LoVo (cell line): ENCODE measurements around the gene SLC39A11.
"Not testable (repeated sequence)": the region's sequence is repeated elsewhere in the genome, so short reads cannot be mapped to it uniquely, and the experiment has no call there.

Experiments used
- DNase-seq: peaks from one replicate; pipeline ENCODE4 v3.0.0-alpha.2; 2016; ENCODE audit warnings: low spot score

Gene SLC39A11

DNA sequence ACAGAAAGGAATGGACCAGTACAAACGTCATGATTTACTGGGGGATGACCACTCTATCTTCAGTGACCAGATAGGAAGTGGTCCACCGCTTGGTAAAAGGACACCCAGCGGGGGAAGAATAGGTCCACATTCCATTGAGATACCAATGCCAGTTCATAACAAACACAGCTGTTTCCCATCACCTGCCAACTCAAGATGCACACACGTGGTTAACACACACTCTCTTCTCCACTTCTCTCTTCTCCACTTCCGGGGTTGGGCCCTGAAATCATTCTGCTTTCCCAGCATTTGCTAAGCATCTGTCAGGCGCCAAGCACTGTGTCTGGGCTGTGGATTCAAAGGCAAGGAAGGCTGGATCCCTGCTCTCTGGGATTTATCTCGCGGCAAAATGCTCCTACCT is 175.5 kb downstream of the SLC39A11 start:
- DNase-seq = no peak

DNA sequence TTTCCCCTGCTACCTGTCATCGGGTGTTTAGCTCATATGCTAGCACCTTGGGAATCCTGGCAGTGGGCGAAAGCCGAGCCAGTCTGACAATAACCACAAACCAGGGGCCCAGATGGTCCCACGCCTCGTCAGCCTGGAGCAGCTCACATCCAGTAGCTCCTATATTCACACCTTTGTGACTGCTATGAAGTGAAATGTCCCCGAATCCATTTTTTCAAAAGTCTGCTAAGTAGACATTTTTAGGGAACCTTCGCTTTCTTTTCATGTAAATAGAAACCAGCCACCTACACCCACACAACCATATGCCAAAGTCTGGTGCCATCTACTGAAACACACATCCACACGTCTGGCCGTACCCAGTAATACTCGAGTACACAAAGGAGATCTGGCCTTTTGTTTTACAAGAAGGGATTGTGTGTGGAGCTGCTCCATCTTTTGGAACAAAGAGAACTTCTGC is 176.8 kb downstream of the SLC39A11 start:
- no peak for DNase-seq

DNA sequence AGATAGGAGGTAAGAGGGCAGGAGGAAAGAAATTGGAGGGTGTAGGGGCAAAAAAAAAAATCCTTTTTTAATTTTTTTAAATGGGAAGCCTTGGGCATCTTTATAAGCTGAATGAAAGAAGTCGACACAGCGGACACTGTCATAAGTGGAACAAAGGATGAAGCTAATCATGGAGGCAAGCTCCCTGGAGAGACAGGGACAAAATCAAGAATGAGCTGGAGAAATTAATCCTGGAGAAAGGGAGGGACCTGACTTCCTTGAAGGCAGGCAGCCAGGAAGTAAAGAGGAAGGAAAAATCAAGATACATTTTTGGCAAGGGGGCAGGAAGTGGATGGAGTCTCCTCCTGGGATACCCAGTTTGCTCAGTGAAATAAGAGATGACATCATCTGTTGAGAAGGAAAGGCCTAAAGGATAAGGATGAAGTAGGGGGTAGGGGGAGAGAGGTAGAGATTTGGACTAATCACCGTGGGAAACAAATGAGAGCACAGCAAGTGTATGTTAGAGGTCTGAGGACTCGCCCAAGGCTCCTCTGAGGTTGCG is 179.3 kb downstream of the SLC39A11 start:
- no peak for DNase-seq

DNA sequence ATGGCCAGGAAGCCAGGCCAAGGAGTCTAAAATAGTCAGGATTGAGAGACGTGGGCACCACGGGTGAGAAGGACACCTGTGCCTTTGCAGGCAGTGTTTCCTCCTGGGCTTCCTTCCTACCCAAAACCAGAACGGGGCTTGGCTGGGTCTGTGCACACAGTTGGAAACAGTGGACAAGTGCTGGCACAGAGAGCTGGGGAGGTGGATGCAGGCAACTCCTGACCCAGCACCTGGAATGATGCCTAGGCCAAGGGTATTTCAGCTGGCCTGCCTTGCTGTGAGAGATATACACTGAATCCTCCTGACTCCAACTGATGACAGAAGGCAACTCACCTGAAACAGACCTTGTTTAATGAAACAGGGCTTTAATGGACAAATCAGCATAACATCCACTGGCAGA is 186.2 kb downstream of the SLC39A11 start:
- DNase-seq = no peak

DNA sequence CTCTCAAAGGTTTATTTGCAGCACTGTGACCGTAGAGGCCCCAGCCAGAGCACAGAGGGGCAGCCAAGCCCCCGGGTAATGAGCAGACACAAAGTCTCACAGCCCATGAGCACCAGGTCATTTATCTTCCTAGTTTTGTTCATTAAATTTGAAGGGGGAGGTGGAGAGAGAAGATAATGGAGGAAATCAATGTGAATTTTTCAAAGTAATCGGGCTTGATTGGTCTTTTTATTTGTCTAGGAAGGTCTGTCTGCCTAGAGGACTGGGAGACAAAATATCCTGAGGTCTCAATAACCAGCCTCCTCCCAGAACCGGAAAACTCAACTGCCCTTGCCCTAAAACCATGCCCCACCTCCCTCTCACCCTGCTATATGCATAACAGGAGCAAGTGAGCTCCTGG is 189.0 kb downstream of the SLC39A11 start:
- no peak for DNase-seq

DNA sequence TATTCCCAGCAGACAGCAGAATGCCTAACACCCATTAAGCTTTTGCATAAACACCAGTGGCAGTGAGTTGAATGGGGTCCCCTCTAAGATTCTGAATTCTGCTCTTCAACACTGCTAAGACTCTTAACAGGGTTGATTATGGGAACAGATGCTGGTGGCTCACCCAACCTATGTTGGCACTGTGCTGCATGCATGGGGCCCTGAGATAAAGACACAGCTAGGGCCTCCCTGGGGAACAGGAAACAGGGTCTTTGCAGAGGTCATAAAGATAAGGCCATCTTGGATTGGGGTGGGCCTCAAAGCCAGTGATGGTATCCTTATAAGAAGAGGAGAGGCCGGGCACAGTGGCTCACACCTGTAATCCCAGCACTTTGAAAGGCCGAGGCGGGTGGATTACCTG is 190.8 kb downstream of the SLC39A11 start:
- DNase-seq = no peak

DNA sequence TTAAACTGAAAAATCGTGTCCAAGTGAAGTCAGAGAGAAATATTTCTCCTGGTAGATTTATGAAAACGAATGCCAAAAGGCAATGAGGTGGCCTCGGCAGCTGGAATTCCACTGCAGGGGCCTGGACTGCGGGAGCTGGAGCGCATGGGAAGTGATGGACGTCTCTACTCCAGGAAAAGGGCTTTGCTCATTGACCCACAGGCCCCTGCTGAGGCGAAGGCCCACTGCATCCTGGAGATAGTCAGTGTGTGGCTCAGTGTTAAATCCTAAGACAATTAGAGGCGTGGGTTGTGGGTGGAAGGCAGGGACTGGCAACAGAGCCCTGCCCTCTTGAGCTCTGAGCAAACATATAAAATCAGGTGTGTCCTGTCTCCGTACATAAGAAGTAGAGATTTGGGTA is 191.4 kb downstream of the SLC39A11 start:
- no peak for DNase-seq

DNA sequence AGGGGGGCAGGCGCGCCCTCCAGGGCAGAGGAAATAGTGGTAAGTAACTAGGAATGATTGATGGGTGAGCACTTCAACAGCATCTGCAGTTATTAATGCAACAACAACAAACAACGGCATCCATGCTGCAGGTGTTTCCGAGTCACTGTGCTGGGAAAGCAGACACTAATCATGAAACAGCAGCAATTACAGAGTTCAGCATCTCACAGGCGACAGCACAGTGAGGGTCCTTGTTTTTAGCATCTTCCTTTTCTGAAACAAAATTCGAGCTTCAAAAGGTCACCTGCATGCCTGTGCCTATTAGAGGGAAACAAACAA is 191.9 kb downstream of the SLC39A11 start:
- DNase-seq = no peak

DNA sequence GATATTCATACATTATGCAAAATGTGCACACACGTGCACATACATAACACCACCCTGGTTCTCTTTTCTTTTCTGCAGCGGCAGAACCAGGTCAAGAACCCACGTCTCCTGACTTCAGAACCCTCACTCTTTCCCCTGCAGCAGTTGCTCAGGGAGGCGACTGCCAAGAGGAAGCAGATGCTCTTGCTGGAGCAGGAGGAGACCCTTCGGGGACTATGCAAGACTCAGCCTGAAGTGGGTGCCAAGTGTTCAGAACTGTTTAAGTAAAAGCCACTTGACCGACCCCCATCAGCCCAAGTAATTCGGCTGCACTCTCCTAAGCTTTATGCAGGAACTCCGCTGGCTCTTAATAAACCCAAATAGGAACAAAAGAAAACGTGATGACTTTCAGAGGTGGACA is 193.8 kb downstream of the SLC39A11 start:
- DNase-seq = no peak

DNA sequence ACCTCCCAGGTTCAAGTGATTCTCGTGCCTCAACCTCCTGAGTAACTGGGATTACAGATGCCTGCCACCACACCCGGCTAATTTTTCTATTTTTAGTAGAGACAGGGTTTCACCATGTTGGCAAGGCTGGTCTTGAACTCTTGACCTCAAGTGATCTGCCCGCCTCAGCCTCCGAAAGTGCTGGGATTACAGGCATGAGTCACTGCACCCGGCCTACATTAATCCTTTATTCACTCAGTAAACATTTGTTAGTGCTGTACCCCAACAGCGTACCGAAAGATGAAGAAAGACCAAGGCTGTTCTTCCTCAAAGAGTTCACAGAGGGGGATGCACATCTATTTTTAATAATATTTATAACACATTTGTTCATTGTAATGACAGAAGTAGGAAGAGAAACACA is 196.2 kb downstream of the SLC39A11 start:
- DNase-seq = not testable (repeated sequence)

DNA sequence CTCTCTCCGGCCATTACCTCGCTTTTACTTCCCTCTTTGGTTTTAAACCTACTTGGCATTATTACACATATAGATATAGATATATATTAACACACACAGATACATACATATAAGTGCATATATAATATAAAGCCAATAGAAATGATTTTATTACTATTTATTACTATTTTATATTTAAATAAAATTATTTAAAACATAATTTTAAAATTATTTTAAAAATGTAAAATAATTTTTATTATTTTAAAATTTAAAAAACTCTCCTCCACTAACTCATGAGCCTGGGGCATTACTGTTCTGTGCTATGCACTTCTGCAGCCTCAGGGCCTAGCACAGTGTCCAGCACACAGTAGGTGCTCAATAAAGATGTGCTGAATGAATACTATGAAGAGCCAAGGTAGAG is 200.9 kb downstream of the SLC39A11 start:
- no peak for DNase-seq

DNA sequence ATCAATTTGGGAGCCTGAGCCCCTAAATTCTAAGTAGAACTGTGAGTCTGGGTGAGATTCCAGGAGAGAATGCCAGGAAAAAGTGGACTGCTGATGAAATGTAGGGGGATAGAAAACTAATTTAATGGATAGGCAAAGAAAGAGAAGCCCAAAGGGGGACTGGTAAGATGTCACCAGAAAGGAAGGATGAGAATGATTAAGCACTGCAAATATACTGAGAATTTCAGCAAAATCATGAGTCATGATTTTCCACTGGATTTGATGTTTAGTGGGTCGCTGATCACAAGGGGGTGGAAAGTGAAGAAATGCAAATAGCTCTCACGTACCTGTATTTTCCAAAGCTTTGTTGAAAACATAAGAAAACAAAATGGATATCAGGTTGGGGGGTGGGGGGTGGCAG is 201.8 kb downstream of the SLC39A11 start:
- no peak for DNase-seq

DNA sequence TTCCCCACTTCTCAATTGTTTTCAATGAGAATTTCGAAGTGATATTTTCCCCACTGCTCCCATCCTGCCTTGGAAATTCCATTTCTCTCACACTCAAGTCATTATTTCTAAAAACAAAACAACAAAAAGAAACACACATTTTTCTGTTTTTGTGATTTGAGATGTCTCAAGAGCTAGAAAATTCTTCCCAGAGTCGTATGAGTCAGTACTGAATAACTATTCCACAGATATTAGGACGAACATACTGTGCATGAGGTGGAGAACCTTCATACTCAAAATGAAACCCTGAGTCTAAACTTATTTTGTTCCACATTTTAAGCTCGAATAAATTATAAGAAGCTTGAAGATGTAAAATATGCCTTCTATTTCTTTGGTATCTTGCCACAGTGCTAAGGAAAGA is 204.6 kb downstream of the SLC39A11 start:
- DNase-seq = no peak

DNA sequence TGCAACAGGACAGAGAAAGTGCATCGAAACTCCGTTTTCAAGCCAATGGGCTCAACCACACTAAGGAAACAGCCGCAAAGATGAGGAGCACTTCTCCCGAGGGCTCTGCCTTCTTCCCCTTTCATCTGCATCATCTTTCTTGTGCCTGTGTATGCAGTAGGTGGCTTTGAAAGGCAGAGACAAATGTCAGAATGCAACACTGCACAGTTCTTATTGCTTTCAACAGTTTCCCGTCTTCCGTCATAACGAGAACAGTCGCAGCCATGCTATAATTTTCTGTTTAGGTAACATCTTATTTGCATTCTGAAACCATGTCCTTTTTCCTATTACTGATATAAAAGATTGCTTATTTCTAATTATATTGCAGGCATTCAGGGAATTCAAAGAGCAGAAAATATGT is 205.2 kb downstream of the SLC39A11 start:
- no peak for DNase-seq

DNA sequence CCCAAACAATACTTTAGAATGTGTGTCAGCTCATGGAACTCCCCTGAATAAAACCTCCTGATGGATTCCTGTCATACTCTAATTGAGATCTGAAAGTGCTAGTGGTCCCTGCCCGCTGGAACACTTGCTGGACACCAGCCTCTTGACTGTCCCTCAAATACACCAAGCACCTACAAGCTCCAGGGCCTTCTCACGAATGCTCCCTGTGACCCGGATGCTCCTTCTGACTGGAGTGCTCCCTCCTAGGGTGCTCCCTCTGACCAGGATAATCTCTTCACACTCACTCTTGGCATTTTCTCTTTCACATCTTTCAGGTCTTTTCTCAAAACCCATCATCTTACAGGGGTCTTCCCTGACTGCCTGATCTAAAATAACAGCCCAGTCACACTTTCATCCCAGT is 205.9 kb downstream of the SLC39A11 start:
- no peak for DNase-seq

DNA sequence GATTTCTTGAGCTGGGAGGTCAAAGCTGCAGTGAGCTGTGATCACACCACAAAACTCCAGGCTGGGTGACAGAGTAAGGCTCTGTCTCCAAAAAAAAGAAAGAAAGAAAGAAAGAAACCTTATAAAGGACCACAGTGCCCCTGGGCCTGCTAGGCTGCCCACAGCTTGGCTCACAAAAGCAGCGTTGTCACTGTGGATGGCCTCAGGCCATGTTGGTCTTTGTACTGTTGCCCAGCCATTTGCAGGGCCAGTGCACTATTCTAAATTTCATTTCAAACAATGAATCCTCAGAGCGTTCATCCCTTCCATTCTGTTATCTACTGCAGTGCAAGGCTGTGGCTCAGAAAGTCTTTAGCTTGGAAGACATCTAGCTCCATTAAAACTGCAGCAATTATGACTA is 208.4 kb downstream of the SLC39A11 start:
- no peak for DNase-seq

DNA sequence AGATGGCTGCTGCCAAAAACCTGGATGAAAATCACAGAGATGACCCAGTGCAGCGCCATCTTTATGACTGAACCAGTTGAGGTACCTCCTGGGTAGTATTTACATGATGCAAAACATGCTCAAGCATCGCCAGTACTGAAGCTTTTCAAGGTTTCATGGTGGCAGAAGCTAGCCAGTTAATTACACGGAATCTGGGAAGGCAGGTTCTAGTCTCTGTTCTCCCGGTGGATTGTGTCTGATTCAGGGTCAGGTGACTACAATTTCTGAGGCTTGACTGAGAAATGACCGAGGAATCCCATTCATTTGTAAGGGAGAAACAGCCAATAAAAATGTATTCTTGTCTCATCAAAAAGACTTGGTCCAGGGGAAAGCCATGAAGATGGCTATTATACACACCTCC is 209.1 kb downstream of the SLC39A11 start:
- DNase-seq = no peak

DNA sequence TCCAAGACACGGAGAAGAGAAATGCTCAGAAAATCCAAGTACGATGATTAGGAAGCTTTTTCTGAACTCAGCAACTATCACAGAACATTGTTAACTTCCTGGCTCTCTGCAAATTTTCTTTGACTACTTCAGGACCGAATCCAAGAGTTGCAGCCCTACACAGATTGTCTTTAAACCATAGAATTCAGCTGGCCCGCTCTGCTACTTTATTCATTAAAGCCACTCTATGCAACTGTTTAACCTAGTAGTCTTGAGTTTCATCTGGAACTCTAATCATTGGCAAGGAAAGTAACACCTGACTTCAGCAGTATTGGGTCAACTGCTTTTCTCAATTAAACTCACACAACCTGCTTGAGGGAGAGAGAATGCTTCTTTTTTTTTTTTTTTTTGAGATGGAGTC is 210.1 kb downstream of the SLC39A11 start:
- no peak for DNase-seq

DNA sequence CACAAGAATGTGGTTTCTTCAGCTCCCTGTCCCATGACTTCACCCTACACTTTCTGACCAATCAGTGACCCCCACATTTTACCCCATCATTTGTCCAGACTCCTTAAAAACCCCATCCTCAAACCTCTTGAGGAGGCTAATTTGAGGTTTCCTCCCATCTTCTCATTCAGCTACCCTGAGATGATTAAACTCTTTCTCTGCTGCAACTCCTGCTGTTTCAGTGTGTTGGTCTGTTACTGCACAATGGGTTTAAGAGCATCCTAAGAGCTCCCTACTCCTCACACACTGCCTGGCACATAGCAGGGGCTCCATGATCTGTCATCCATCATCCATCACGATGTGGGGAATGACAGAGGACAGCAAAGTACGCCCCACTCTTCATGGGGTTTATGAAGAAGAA is 212.6 kb downstream of the SLC39A11 start:
- DNase-seq = no peak

DNA sequence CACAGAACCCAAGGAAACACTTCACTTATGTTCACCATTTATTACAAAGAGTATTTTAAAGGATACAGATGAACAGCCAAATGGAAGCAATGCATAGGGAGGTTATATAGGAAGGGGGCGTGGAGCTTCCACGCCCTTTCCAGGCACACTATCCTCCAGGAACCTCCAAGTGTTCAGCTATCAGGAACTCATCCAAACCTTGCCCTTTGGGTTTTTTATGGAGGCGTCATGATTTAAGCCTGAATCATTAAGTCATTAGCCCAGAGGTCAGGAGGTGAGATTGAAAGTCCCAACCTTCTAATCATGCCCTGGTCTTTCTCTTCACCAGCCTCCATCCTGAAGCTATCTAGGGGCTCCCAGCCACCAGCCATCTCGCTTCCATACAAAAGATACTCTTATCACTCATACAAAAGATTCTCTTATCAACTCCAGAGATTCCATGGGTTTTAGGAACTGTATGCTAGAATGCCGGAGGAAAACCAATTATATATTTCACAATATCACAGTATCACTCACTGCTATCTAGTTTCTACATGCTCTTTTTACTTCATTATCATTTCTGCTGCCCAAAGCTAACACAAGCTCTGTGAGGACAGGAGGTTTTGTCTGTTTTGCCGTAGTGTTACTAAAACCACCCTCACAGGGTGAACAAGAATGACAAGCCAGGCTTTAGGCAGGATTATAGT is 213.4 kb downstream of the SLC39A11 start:
- DNase-seq = no peak

DNA sequence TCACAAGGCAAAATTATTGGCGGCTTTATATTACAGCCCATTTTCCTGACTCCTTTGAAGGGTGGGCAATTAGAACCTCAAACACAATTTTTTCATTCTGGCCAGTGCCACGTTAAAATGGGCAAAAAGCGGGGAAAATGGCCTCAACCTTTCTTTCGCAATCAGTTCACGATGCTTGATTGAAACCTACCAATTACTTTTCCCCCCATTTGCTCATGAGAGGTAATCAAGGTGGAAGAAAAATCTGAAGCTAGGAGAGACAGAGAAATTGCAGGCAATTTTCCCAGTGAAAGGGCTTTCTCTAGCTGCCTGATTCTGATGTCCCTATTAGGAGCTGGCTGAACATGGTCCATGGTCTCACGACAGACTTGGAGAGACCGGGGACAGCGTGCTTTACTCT is 215.1 kb downstream of the SLC39A11 start:
- no peak for DNase-seq

DNA sequence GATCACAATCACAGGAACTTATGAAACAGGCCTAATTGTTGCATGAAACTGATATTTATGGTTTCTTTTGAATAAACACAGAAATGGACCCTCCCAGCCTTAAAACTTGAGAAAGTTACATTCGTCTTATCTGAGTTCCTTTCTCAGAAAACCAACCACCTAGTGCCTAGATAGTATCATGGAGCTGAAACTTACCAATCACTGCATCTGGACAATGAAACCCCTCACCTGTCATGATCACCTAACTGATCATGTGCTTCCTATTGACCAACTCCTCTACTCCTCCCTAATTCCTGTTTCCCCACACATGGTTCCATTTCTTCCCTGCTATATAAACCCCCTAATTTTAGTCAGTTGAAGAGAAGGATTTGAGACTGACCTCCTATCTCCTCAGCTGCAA is 216.1 kb downstream of the SLC39A11 start:
- DNase-seq = no peak

DNA sequence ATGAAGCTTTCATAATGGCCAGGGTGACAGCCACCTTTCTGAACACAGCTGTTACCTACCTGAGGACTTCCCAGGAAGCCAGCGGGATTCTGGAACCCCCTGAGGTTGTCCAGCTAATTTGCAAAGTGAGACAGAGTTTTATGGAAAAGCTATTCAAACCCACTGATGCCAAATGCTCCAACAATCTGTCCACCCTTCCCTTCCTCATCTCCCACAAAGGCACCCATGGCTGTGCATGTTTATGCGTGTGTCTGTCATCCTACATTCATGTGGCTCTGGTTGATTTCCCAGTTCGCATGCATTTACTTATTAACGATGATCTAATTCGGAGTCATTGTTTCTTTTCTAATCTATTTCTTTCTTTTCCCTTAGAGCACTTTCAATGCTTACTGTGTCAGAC is 217.1 kb downstream of the SLC39A11 start:
- DNase-seq = no peak

DNA sequence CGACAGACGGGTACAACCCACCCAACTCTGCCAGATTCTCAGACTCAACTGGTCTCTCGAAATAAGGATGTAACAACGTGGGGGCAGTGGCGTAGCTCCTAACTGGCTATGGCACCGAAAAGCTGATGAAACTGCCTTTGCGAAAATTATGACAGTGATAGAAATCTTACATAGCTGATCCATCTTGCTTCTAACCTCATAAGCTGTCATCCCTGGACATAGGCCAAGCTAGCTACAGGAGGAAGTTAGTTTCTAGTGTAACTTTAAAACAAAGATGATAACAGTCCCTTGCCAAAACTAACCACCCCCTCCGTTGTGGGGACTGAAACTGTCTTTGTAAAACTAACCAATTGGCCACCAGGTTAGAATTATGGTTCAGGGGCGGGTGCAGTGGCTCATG is 220.1 kb downstream of the SLC39A11 start:
- DNase-seq = no peak
